ENCODE data around the gene RHOT2.
"Not testable (repeated sequence)": the region's sequence is repeated elsewhere in the genome, so short reads cannot be mapped to it uniquely, and the experiment has no call there.

The RHOT2 gene

DNA sequence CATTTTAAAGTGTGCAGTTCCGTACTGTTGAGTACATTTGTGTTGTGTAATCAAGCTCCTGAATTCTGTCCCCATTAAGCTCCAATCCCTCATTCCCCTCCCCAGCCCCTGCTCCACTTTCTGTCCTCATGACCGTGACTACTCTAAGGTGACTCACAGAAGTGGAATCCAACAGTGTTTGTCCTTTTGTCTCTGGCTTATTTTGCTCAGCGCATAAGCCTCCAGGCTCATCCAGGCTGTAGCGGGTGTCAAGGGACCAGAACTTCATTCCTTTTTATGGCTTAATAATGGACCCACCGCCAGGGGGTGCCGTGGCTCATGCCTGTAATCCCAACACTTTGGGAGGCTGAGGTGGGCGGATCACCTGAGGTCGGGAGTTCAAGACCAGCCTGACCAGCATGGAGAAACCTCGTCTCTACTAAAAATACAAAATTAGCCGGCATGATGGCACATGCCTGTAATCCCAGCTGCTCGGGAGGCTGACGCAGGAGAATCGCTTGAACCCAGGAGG, 44.9 kb downstream of the RHOT2 start:
- not testable (repeated sequence) for H3K4me3 ChIP-seq (ENCODE audit: low read depth, low read length); H3K79me2 ChIP-seq; H3K4me2 ChIP-seq (ENCODE audit: low read length); H3K9ac ChIP-seq; H3K27me3 ChIP-seq (ENCODE audit: control insufficient read depth, insufficient read depth, low read length); H3K36me3 ChIP-seq (ENCODE audit: control insufficient read depth, insufficient read depth, low read length); H3K9me3 ChIP-seq (ENCODE audit: control insufficient read depth, low read length); H2AFZ ChIP-seq; H3K27ac ChIP-seq
- TF ChIP-seq, protein P1, sequence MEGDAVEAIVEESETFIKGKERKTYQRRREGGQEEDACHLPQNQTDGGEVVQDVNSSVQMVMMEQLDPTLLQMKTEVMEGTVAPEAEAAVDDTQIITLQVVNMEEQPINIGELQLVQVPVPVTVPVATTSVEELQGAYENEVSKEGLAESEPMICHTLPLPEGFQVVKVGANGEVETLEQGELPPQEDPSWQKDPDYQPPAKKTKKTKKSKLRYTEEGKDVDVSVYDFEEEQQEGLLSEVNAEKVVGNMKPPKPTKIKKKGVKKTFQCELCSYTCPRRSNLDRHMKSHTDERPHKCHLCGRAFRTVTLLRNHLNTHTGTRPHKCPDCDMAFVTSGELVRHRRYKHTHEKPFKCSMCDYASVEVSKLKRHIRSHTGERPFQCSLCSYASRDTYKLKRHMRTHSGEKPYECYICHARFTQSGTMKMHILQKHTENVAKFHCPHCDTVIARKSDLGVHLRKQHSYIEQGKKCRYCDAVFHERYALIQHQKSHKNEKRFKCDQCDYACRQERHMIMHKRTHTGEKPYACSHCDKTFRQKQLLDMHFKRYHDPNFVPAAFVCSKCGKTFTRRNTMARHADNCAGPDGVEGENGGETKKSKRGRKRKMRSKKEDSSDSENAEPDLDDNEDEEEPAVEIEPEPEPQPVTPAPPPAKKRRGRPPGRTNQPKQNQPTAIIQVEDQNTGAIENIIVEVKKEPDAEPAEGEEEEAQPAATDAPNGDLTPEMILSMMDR (IDR thresholded peaks at IDR 0.05): peak; percentile 24
- H3K4me1 ChIP-seq: peaks cover 11% of the 10 kb centered on the region

DNA sequence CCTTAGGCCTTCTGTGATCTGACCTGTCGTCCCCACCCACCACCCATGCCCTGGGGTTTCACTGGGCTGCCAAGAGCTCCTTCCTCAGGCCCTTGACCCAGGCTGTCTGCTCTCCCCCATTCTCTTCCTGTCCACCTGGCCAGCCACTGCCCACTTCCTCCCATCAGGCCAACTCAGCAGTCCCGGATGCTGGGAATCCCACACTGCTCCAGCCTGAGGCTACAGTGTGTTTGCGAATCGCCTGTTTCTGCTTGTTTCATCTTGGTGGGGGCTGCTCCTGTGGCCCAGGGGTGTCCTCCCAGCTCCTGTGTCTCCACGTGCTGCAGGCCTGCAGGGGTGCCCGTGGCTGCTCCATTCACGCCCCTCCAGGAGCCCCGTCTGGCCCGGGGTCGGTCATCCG, 46.1 kb downstream of the RHOT2 start:
- no peak overlapping the region for H3K9ac ChIP-seq

DNA sequence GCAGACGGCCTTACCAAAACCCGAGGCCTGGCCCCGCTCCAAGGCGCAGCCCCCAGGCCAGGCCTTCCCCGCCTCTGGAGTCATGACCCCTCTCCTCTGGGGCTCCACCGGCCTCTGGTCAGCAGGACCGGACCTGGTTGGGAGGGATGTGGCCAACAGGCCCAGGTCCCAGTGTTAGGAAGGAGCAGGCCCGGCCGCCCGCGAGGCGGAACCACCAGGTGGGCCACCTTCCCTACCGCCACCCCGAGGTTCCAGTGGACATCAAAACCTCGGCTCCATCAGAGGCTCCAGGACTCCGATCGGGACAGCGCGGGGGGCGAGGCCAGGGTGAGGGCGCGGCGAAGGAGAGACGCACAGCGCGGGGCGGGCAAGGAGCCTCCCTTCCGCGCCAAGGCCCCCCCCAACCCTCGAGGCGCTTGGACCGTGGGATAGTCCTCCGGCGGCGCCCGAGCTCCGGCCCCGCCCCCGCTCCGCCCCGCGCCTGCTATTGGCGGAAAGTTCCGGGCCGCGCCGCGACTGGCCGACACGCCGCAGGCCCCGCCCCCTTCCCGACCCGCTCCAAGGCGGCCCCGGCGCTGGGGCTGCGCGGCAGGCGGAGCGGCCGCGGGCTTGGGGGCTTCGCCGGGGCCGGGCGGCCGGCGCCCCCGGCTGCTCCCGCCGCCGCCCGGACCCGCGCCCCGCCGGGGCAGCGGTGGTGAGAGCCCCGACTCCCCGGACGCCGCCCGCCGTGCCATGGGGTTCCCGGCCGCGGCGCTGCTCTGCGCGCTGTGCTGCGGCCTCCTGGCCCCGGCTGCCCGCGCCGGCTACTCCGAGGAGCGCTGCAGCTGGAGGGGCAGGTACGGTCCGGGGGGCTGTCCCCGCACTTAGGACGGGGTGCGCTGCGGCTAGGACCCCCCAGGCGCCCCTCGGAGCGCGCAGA, 46.9 kb downstream of the RHOT2 start, which contains the start of gene METRN:
METRN (plus strand) TSS at position 561 of the 919 bp plus-strand sequence; CDS start at position 733, 172 bp downstream.
- no peaks in the 10 kb centered on the region for H3K36me3 ChIP-seq (ENCODE audit: control insufficient read depth, insufficient read depth, low read length)
- H3K4me2 ChIP-seq (ENCODE audit: low read length): peak within 1 kb of the TSS; percentile 74
- TF ChIP-seq, protein P1 (IDR thresholded peaks at IDR 0.05): no peak
- peak within 1 kb of the TSS; percentile 56 for H2AFZ ChIP-seq
- H3K9ac ChIP-seq: no peak within 1 kb of the TSS
- no peaks in the 10 kb centered on the region for H3K27me3 ChIP-seq (ENCODE audit: control insufficient read depth, insufficient read depth, low read length)
- H3K4me3 ChIP-seq (ENCODE audit: low read depth, low read length): peak within 1 kb of the TSS; percentile 45
- H3K4me1 ChIP-seq: peaks cover 16% of the 10 kb centered on the region
- no peaks in the 10 kb centered on the region for H3K9me3 ChIP-seq (ENCODE audit: control insufficient read depth, low read length)
- H3K27ac ChIP-seq: no peak within 1 kb of the TSS
- H3K79me2 ChIP-seq: peaks cover 2% of the 10 kb centered on the region

More for the DNA sequence above, 46.1 kb downstream of the RHOT2 start:
- no peak overlapping the region for H3K4me2 ChIP-seq (ENCODE audit: low read length)
- peaks cover 2% of the 10 kb centered on the region for H3K79me2 ChIP-seq
- H2AFZ ChIP-seq: no peak overlapping the region
- no peaks in the 10 kb centered on the region for H3K27me3 ChIP-seq (ENCODE audit: control insufficient read depth, insufficient read depth, low read length)
- TF ChIP-seq, protein P1 (IDR thresholded peaks at IDR 0.05): no peak
- no peak overlapping the region for H3K4me3 ChIP-seq (ENCODE audit: low read depth, low read length)
- no peaks in the 10 kb centered on the region for H3K36me3 ChIP-seq (ENCODE audit: control insufficient read depth, insufficient read depth, low read length)
- no peaks in the 10 kb centered on the region for H3K9me3 ChIP-seq (ENCODE audit: control insufficient read depth, low read length)
- H3K4me1 ChIP-seq: peaks cover 13% of the 10 kb centered on the region
- no peak overlapping the region for H3K27ac ChIP-seq

DNA sequence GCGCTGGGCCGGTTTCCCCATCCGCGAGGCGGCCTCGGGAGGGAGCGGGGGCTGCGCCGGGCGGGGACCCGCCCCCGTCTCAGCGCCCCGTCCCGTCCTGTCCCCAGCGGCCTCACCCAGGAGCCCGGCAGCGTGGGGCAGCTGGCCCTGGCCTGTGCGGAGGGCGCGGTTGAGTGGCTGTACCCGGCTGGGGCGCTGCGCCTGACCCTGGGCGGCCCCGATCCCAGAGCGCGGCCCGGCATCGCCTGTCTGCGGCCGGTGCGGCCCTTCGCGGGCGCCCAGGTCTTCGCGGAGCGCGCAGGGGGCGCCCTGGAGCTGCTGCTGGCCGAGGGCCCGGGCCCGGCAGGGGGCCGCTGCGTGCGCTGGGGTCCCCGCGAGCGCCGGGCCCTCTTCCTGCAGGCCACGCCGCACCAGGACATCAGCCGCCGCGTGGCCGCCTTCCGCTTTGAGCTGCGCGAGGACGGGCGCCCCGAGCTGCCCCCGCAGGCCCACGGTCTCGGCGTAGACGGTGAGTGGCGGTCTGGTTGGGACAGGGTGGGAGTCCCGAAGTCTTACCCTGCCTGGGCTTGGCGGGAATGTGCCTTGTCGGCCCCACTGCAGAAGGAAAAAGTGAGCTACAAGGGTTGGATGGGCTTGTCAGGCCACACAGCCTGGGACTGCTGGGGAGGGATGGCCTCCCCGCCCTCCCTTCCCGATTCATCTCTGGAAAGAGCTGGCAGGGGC, 47.7 kb downstream of the RHOT2 start:
- peaks cover 17% of the 10 kb centered on the region for H3K4me1 ChIP-seq
- no peaks in the 10 kb centered on the region for H3K27me3 ChIP-seq (ENCODE audit: control insufficient read depth, insufficient read depth, low read length)
- H3K36me3 ChIP-seq (ENCODE audit: control insufficient read depth, insufficient read depth, low read length): no peaks in the 10 kb centered on the region
- H3K4me3 ChIP-seq (ENCODE audit: low read depth, low read length): peak overlapping the region; percentile 45
- peak overlapping the region; percentile 74 for H3K4me2 ChIP-seq (ENCODE audit: low read length)
- H3K9me3 ChIP-seq (ENCODE audit: control insufficient read depth, low read length): no peaks in the 10 kb centered on the region
- H2AFZ ChIP-seq: peak overlapping the region; percentile 56
- TF ChIP-seq, protein P1 (IDR thresholded peaks at IDR 0.05): no peak
- no peak overlapping the region for H3K9ac ChIP-seq
- H3K79me2 ChIP-seq: peaks cover 2% of the 10 kb centered on the region
- no peak overlapping the region for H3K27ac ChIP-seq

Measured in parathyroid adenoma (tissue), 2 donors.